Activated T-cell treated with anti-CD3 and anti-CD28 coated beads, Interleukin-2, amount 50 U/mL, for 24 hours (primary cell): Measurements from ENCODE around the gene PLXDC1.
"Not testable (repeated sequence)": the region's sequence is repeated elsewhere in the genome, so short reads cannot be mapped to it uniquely, and the experiment has no call there.

Source experiments
- DNase-seq: peaks from one replicate; pipeline ENCODE4 v3.0.0-alpha.2; 2020
- H3K27ac Mint-ChIP-seq: 2 replicates; pipeline ENCODE4 v1.8.0; 2020; ENCODE audit warnings: mild to moderate bottlenecking, mixed read lengths
- H3K27me3 Mint-ChIP-seq: 2 replicates; pipeline ENCODE4 v1.8.0; 2020; ENCODE audit warnings: mixed read lengths
- H3K36me3 Mint-ChIP-seq: 2 replicates; pipeline ENCODE4 v1.8.0; 2020; ENCODE audit warnings: low read depth, mixed read lengths
- H3K4me1 Mint-ChIP-seq: 2 replicates; pipeline ENCODE4 v1.8.0; 2020; ENCODE audit warnings: low read depth, mixed read lengths
- H3K4me3 Mint-ChIP-seq: 2 replicates; pipeline ENCODE4 v1.8.0; 2020; ENCODE audit warnings: mild to moderate bottlenecking, moderate library complexity, mixed read lengths
- H3K9me3 Mint-ChIP-seq: 2 replicates; pipeline ENCODE4 v1.8.0; 2020; ENCODE audit warnings: mixed read lengths

PLXDC1 gene

GRCh38 chr17:39045948-39046679 lies 105.3 kb downstream of the PLXDC1 start:
- Mint-ChIP-seq H3K4me1 (no peaks in the 10 kb centered on the region), H3K27me3 (no peaks in the 10 kb centered on the region), H3K36me3 (peaks cover 6% of the 10 kb centered on the region), H3K27ac (no peak overlapping the region), H3K4me3 (no peak overlapping the region), H3K9me3 (peaks cover 22% of the 10 kb centered on the region)
- no peak for DNase-seq

GRCh38 chr17:39036009-39036408 lies 115.4 kb downstream of the PLXDC1 start:
- Mint-ChIP-seq H3K27me3 (no peaks in the 10 kb centered on the region), H3K36me3 (no peaks in the 10 kb centered on the region), H3K27ac (no peak overlapping the region), H3K4me3 (no peak overlapping the region), H3K9me3 (no peaks in the 10 kb centered on the region), H3K4me1 (no peaks in the 10 kb centered on the region)
- DNase-seq = no peak

GRCh38 chr17:39035578-39035977 lies 115.9 kb downstream of the PLXDC1 start:
- H3K27me3 Mint-ChIP-seq, H3K4me3 Mint-ChIP-seq: not testable (repeated sequence)

GRCh38 chr17:39028690-39029089 lies 122.7 kb downstream of the PLXDC1 start:
- no peak overlapping the region for H3K4me3 Mint-ChIP-seq
- no peak overlapping the region for H3K27ac Mint-ChIP-seq
- H3K27me3 Mint-ChIP-seq = peaks cover 26% of the 10 kb centered on the region
- DNase-seq = no peak
- H3K4me1 Mint-ChIP-seq = peaks cover 10% of the 10 kb centered on the region
- H3K36me3 Mint-ChIP-seq = no peaks in the 10 kb centered on the region
- no peaks in the 10 kb centered on the region for H3K9me3 Mint-ChIP-seq

More at GRCh38 chr17:39035578-39035977, 115.9 kb downstream of the PLXDC1 start:
- DNase-seq, H3K36me3 Mint-ChIP-seq, H3K4me1 Mint-ChIP-seq, H3K27ac Mint-ChIP-seq, H3K9me3 Mint-ChIP-seq: not testable (repeated sequence)

GRCh38 chr17:39027455-39028035 lies 123.9 kb downstream of the PLXDC1 start:
- Mint-ChIP-seq H3K9me3 (no peaks in the 10 kb centered on the region), H3K4me1 (peaks cover 10% of the 10 kb centered on the region)

GRCh38 chr17:39026980-39027451 lies 124.4 kb downstream of the PLXDC1 start:
- peaks cover 10% of the 10 kb centered on the region for H3K4me1 Mint-ChIP-seq
- no peak for DNase-seq
- H3K36me3 Mint-ChIP-seq = no peaks in the 10 kb centered on the region
- no peak overlapping the region for H3K27ac Mint-ChIP-seq
- H3K9me3 Mint-ChIP-seq = no peaks in the 10 kb centered on the region
- peak overlapping the region; percentile 38 for H3K4me3 Mint-ChIP-seq
- H3K27me3 Mint-ChIP-seq = peaks cover 26% of the 10 kb centered on the region

More at GRCh38 chr17:39027455-39028035, 123.9 kb downstream of the PLXDC1 start:
- Mint-ChIP-seq H3K4me3 (peak overlapping the region; percentile 38), H3K36me3 (no peaks in the 10 kb centered on the region), H3K27me3 (peaks cover 26% of the 10 kb centered on the region), H3K27ac (no peak overlapping the region)
- no peak for DNase-seq

GRCh38 chr17:39026346-39026745 lies 125.1 kb downstream of the PLXDC1 start:
- not testable (repeated sequence) for H3K27ac Mint-ChIP-seq, H3K9me3 Mint-ChIP-seq, H3K4me3 Mint-ChIP-seq, DNase-seq, H3K36me3 Mint-ChIP-seq
- Mint-ChIP-seq H3K27me3 (peaks cover 26% of the 10 kb centered on the region), H3K4me1 (peaks cover 10% of the 10 kb centered on the region)

GRCh38 chr17:39022924-39023323 lies 128.5 kb downstream of the PLXDC1 start:
- DNase-seq = no peak
- peaks cover 23% of the 10 kb centered on the region for H3K27me3 Mint-ChIP-seq
- no peak overlapping the region for H3K4me3 Mint-ChIP-seq
- H3K36me3 Mint-ChIP-seq = no peaks in the 10 kb centered on the region
- H3K9me3 Mint-ChIP-seq = no peaks in the 10 kb centered on the region
- H3K4me1 Mint-ChIP-seq = peaks cover 22% of the 10 kb centered on the region
- H3K27ac Mint-ChIP-seq = no peak overlapping the region

GRCh38 chr17:39020037-39020436 lies 131.4 kb downstream of the PLXDC1 start:
- not testable (repeated sequence) for H3K27me3 Mint-ChIP-seq, H3K27ac Mint-ChIP-seq, H3K4me3 Mint-ChIP-seq, DNase-seq, H3K9me3 Mint-ChIP-seq, H3K36me3 Mint-ChIP-seq
- H3K4me1 Mint-ChIP-seq = peaks cover 25% of the 10 kb centered on the region

GRCh38 chr17:39018267-39019134 lies 132.9 kb downstream of the PLXDC1 start:
- Mint-ChIP-seq H3K4me1 (peaks cover 25% of the 10 kb centered on the region), H3K9me3 (no peaks in the 10 kb centered on the region), H3K27me3 (no peaks in the 10 kb centered on the region), H3K27ac (no peak overlapping the region), H3K36me3 (no peaks in the 10 kb centered on the region), H3K4me3 (no peak overlapping the region)
- peak; percentile 55 for DNase-seq

GRCh38 chr17:39016193-39017153 lies 135.0 kb downstream of the PLXDC1 start:
- DNase-seq = no peak
- no peak overlapping the region for H3K27ac Mint-ChIP-seq
- H3K9me3 Mint-ChIP-seq = no peaks in the 10 kb centered on the region
- peaks cover 25% of the 10 kb centered on the region for H3K4me1 Mint-ChIP-seq
- H3K36me3 Mint-ChIP-seq = no peaks in the 10 kb centered on the region
- no peak overlapping the region for H3K4me3 Mint-ChIP-seq
- no peaks in the 10 kb centered on the region for H3K27me3 Mint-ChIP-seq

- Mint-ChIP-seq H3K4me3 (no peak overlapping the region), H3K27me3 (no peaks in the 10 kb centered on the region), H3K4me1 (peaks cover 25% of the 10 kb centered on the region), H3K36me3 (no peaks in the 10 kb centered on the region), H3K27ac (no peak overlapping the region), H3K9me3 (no peaks in the 10 kb centered on the region)
- DNase-seq = no peak
Observed at GRCh38 chr17:39015546-39015935, 135.9 kb downstream of the PLXDC1 start.

GRCh38 chr17:39014795-39015545 lies 136.5 kb downstream of the PLXDC1 start:
- Mint-ChIP-seq H3K36me3 (no peaks in the 10 kb centered on the region), H3K4me1 (peaks cover 25% of the 10 kb centered on the region), H3K9me3 (no peaks in the 10 kb centered on the region), H3K4me3 (no peak overlapping the region), H3K27ac (peak overlapping the region; percentile 13), H3K27me3 (no peaks in the 10 kb centered on the region)
- DNase-seq = no peak
